PC-3 (cell line): ENCODE results near the gene MYO3A.

Source experiments
- CTCF ChIP-seq: fragments of 300-600 bp; sonication (generic); conservative IDR thresholded peaks from 2 replicates; pipeline ENCODE4 v1.5.1; 2017; ENCODE audit warnings: antibody characterized with exemption, low read depth, mild to moderate bottlenecking, low read length
- EZH2 ChIP-seq: fragments of 300-600 bp; sonication (generic); IDR thresholded peaks from one replicate; pipeline ENCODE4 v1.6.1; 2017; ENCODE audit warnings: antibody characterized with exemption, mild to moderate bottlenecking, low read length; ENCODE audit not compliant: unreplicated experiment

DNA sequence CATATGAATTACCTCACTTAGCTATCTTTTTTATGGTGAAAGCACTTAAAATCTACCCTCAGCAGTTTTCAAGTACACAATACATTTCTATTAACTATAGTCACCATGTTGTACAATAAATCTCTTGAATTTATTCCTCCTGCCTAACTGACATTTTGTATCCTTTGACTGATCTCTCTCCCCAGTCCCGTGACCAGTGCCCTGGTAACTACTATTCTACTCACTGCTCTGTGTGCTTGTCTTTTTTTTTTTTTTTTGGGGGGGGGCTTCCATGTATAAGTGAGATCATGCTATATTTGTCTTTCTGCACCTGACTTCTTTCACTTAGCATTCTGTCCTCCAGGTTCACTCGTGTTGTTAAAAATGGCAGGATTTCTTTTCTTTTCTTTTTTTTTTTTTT, 271.2 kb downstream of the MYO3A start:
- TF ChIP-seq EZH2 = no peak
- TF ChIP-seq CTCF = no peak
